ENCODE data around the gene GPR61. TPM values are rescaled to one million over a fixed set of nuclear protein-coding genes. Genes with fewer than 3 reads are reported as not detected.

GPR61 gene
- total and polyA plus RNA-seq, 9 of the 15 experiments (the other 6 are each of a cell fraction or from before 2014, with no cell fraction given): 0.04 to 1.1 (median 0.25) TPM; not detected in 4

GRCh38 chr1:109493805-109494539 is 45.7 kb upstream of the GPR61 start, which contains the start of gene CYB561D1 (continued):
- TF ChIP-seq, protein P1, sequence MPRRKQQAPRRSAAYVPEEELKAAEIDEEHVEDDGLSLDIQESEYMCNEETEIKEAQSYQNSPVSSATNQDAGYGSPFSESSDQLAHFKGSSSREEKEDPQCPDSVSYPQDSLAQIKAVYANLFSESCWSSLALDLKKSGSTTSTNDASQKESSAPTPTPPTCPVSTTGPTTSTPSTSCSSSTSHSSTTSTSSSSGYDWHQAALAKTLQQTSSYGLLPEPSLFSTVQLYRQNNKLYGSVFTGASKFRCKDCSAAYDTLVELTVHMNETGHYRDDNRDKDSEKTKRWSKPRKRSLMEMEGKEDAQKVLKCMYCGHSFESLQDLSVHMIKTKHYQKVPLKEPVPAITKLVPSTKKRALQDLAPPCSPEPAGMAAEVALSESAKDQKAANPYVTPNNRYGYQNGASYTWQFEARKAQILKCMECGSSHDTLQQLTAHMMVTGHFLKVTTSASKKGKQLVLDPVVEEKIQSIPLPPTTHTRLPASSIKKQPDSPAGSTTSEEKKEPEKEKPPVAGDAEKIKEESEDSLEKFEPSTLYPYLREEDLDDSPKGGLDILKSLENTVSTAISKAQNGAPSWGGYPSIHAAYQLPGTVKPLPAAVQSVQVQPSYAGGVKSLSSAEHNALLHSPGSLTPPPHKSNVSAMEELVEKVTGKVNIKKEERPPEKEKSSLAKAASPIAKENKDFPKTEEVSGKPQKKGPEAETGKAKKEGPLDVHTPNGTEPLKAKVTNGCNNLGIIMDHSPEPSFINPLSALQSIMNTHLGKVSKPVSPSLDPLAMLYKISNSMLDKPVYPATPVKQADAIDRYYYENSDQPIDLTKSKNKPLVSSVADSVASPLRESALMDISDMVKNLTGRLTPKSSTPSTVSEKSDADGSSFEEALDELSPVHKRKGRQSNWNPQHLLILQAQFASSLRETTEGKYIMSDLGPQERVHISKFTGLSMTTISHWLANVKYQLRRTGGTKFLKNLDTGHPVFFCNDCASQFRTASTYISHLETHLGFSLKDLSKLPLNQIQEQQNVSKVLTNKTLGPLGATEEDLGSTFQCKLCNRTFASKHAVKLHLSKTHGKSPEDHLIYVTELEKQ (CRISPR knock-in tag; IDR thresholded peaks at IDR 0.05): no peak
- TF ChIP-seq LCOR (CRISPR knock-in tag; IDR thresholded peaks at IDR 0.05) (peak; percentile 74; the same call in 1 of the 2 replicates), ZBTB7A (IDR thresholded peaks at IDR 0.05; ENCODE audit: borderline replicate concordance, control insufficient read depth, low read depth, low read length) (peak; percentile 49; the same call in 1 of the 2 replicates), PHF21A (IDR thresholded peaks at IDR 0.05; ENCODE audit: borderline replicate concordance, low read depth) (no peak), ZBTB17 (CRISPR knock-in tag; IDR thresholded peaks at IDR 0.05) (peak; percentile 43; the same call in 1 of the 2 replicates), ZNF239 (CRISPR knock-in tag; IDR thresholded peaks at IDR 0.05) (no peak), CBX5 (IDR thresholded peaks at IDR 0.05; ENCODE audit: borderline replicate concordance, low read depth) (no peak), ZZZ3 (IDR thresholded peaks at IDR 0.05) (no peak), LARP7 (IDR thresholded peaks at IDR 0.05) (peak; percentile 76; the same call in 1 of the 2 replicates), DDX20 (tag; IDR thresholded peaks at IDR 0.05; ENCODE audit: low read depth) (no peak), POLR2AphosphoS5 (IDR thresholded peaks at IDR 0.05; ENCODE audit: control insufficient read depth, insufficient read depth, low read depth, low read length) (peak; percentile 74), SREBF1 (IDR thresholded peaks at IDR 0.05; ENCODE audit: borderline replicate concordance, low read depth, low read length) (peak; percentile 51; the same call in 1 of the 2 replicates), NELFE (IDR thresholded peaks at IDR 0.05; ENCODE audit: insufficient read depth, insufficient read length) (no peak), DLX4 (CRISPR knock-in tag; IDR thresholded peaks at IDR 0.05) (no peak), NFIX (CRISPR knock-in tag; IDR thresholded peaks at IDR 0.05; ENCODE audit: low read depth) (no peak), RAD21 (CRISPR knock-in tag; conservative IDR thresholded peaks at IDR 0.05 in 1 of 2, IDR thresholded peaks at IDR 0.05 in 1 of 2) (peak; percentile 76 to 80), ZNF354B (CRISPR knock-in tag; IDR thresholded peaks at IDR 0.05) (no peak), SRSF1 (IDR thresholded peaks at IDR 0.05; ENCODE audit: low read depth, low read length) (no peak), ZC3H8 (IDR thresholded peaks at IDR 0.05) (no peak; the same call in 1 of the 2 replicates), ZNF551 (CRISPR knock-in tag; IDR thresholded peaks at IDR 0.05) (no peak), HNRNPL (IDR thresholded peaks at IDR 0.05; ENCODE audit: low read depth, low read length) (no peak), MXD1 (CRISPR knock-in tag; IDR thresholded peaks at IDR 0.05; ENCODE audit: borderline replicate concordance, poor library complexity, severe bottlenecking) (peak; percentile 37)
- TF ChIP-seq, protein P2, sequence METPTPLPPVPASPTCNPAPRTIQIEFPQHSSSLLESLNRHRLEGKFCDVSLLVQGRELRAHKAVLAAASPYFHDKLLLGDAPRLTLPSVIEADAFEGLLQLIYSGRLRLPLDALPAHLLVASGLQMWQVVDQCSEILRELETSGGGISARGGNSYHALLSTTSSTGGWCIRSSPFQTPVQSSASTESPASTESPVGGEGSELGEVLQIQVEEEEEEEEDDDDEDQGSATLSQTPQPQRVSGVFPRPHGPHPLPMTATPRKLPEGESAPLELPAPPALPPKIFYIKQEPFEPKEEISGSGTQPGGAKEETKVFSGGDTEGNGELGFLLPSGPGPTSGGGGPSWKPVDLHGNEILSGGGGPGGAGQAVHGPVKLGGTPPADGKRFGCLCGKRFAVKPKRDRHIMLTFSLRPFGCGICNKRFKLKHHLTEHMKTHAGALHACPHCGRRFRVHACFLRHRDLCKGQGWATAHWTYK (CRISPR knock-in tag; IDR thresholded peaks at IDR 0.05): 0 out of 2 replicates have a peak, but pooled peaks have one; percentile 41

All from K562 (cell line).